Stimulated activated CD8-positive, alpha-beta memory T cell treated with anti-CD3 and anti-CD28 coated beads, Interleukin-4, amount 100 ng/mL, for 24 hours (primary cell): Measurements from ENCODE around the gene CCT6B.
"Not testable (repeated sequence)": the region's sequence is repeated elsewhere in the genome, so short reads cannot be mapped to it uniquely, and the experiment has no call there.

Experiments used
- DNase-seq: peaks from one replicate; pipeline ENCODE4 v3.0.0-alpha.2; 2020; ENCODE audit warnings: low read depth

CCT6B gene

GRCh38 chr17:34980681-34981537 lies 19.6 kb upstream of the CCT6B start:
- DNase-seq: peak; percentile 73

- peak; percentile 91 for DNase-seq
These were observed 19.1 kb upstream of the CCT6B start, which contains the start of gene LIG3 for GRCh38 chr17:34980353-34980680. Gene LIG3 (plus strand): TSS chr17:34980512. CDS start chr17:34983006, 2,494 bp downstream.

- no peak for DNase-seq
These were observed 18.5 kb upstream of the CCT6B start for GRCh38 chr17:34979650-34980352.

- DNase-seq: no peak
These were observed 17.9 kb upstream of the CCT6B start for GRCh38 chr17:34979153-34979552.

- no peak for DNase-seq
These were observed 13.8 kb upstream of the CCT6B start for GRCh38 chr17:34974794-34975785.

- DNase-seq: no peak
These were observed 12.9 kb upstream of the CCT6B start for GRCh38 chr17:34974179-34974578.

GRCh38 chr17:34958438-34958837 lies 2.8 kb downstream of the CCT6B start:
- no peak for DNase-seq

GRCh38 chr17:34950780-34951179 lies 10.5 kb downstream of the CCT6B start:
- DNase-seq: not testable (repeated sequence)

GRCh38 chr17:34930283-34930682 lies 31.0 kb downstream of the CCT6B start:
- no peak for DNase-seq

- no peak for DNase-seq
These were observed 34.6 kb downstream of the CCT6B start for GRCh38 chr17:34926661-34927060.

- no peak for DNase-seq
These were observed 40.6 kb downstream of the CCT6B start for GRCh38 chr17:34920676-34921075.

- DNase-seq: no peak
These were observed 43.9 kb downstream of the CCT6B start for GRCh38 chr17:34917381-34917780.

- no peak for DNase-seq
These were observed 45.1 kb downstream of the CCT6B start for GRCh38 chr17:34916120-34916519.

- DNase-seq: no peak
These were observed 48.3 kb downstream of the CCT6B start for GRCh38 chr17:34913001-34913400.

- DNase-seq: no peak
These were observed 52.2 kb downstream of the CCT6B start for GRCh38 chr17:34909040-34909439.

- no peak for DNase-seq
These were observed 58.3 kb downstream of the CCT6B start for GRCh38 chr17:34902831-34903547.

- DNase-seq: no peak
These were observed 61.5 kb downstream of the CCT6B start for GRCh38 chr17:34899643-34900291.

GRCh38 chr17:34895383-34895782 lies 65.9 kb downstream of the CCT6B start:
- DNase-seq: no peak

- DNase-seq: no peak
These were observed 66.3 kb downstream of the CCT6B start for GRCh38 chr17:34894964-34895363.

- no peak for DNase-seq
These were observed 68.6 kb downstream of the CCT6B start for GRCh38 chr17:34892461-34893249.
